HG02981 (cell line): Measurements from ENCODE around the gene PLET1.
"Not testable (repeated sequence)": the region's sequence is repeated elsewhere in the genome, so short reads cannot be mapped to it uniquely, and the experiment has no call there.

Source experiments
- ATAC-seq: cut with Tn5 transposase; IDR thresholded peaks from one replicate; pipeline ENCODE4 v1.9.1; 2021; ENCODE audit warnings: mild to moderate bottlenecking, moderate library complexity; ENCODE audit not compliant: unreplicated experiment

Gene PLET1

DNA sequence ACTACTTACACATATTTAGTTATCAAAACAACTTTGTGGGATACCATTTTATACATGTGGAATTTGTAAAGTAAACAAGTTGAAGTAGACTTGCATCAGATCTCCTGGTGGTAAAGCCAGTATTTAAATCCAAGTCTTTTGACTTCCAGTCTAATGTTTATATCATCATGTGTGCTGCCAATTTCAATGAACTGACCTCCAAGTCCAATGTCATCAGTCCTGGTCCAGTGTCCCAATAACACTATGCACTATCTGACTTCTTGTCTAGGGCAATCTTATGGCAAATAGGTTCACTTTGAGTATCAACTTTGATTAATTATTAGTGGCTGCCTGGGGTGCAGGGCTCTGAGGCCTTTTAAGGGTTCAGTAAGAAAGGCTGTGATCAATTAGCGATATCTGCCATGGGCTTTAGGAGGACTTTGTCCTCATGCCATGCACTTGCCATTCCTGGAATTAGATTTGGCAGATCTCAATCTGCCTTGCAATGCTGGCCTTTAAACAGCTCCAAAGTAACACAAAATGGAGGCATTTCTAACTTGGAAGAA lies 44.0 kb downstream of the PLET1 start:
- no peak for ATAC-seq

DNA sequence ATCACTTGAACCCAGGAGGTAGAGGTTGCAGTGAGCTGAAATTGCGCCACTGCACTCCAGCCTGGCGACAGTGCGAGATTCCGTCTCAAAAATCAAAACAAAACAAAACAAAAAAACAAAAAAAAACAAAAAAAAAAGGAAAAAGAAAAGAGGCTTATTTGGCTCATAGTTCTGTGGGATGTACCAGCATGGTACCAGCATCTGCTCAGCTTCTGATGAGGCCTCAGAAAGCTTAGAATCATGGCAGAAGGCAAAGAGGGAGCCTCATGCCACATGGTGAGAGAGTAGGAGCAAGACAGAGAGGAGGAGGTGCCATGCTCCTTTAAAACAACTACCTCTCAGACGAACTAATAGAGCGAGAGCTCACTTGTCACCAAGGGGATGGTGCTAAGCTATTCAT lies 45.0 kb downstream of the PLET1 start:
- ATAC-seq = no peak

DNA sequence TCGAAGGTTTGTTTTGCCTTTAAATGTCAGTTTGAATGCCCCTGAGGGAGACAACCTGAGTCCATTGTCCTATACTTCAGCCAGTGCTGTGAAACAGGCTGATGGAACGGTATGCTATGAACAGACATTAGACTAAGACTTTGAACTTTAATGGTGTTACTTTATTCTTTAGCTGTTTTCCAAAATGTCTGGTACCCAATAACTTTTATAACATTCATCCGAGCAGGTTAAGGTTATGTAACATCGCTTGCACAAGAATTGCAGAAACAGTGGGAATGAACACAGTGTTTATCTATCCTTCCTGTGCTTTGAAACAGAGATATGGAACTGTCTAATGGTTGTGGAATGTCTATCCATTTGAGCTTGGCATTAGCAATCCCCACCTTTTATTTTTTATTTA lies 46.9 kb downstream of the PLET1 start:
- ATAC-seq = no peak

DNA sequence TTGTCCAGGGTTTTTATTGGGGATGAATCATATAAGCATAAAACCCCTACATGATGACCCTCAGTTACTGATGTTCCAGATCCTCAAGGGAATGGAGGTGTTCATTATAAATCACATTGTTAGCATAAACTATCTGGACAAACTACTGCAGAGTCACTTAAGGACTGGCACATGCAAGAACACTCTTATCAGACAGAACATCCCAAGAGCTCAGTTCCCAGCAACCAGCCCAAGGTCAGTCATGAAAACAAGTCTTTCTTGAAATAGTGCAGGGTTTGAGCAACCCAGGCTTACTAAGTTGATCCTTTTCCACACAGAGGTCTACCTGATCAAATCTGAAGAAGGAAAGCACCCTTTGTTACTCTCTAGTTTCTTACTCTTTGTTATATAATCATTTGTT lies 48.0 kb downstream of the PLET1 start:
- no peak for ATAC-seq

DNA sequence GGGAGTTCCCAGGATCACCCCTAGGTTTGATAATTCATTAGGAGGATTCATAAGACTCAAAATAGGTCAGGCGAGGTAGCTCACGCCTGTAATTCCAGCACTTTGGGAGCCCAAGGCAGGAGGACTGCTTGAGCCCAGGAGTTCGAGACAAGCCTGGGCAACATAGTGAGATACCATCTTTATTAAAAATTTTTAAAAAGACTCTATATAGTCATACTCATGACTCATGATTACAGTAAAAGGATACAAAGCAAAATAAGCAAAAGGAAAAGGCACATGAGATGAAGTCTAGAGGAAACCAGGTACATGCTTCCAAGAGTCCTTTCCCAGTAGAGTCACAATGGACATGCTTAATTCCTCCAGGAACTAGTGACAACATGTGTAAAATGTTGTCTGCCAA lies 48.4 kb downstream of the PLET1 start:
- no peak for ATAC-seq

DNA sequence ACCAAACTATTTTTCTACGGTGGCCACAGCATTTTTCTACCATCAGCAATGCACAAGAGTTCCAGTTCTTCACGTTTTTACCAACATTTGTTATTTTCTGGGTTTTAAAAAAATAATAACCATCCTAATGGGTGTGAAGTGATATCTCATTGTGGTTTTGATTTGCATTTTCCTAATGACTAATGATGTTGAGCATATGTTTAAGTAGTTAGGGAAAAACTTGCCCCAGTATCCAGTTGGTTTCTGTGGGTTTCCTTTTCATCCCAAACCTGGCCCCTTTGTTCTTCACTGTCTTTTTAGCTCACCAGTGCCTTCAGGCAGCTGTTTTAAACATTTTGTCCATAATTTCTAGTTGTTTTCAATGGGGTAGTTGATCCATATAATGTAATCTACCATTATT lies 49.1 kb downstream of the PLET1 start:
- ATAC-seq = no peak

DNA sequence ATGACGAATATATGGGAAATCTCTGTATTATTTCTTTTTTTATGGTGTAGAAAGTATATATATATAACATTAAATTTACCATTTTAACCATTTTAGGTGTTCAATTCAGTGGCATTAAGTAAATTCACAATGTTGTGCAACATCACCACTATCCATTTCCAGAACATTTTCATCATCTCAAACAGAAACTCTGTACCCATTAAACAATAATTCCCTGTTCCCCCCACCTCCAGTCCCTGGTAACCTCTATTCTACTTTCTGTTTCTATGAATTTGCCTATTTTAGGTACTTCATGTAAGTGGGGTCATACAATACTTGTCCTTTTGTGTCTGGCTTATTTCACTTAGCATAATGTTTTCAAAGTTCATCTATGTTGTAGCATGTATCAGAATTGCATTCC lies 49.8 kb downstream of the PLET1 start:
- ATAC-seq = no peak

DNA sequence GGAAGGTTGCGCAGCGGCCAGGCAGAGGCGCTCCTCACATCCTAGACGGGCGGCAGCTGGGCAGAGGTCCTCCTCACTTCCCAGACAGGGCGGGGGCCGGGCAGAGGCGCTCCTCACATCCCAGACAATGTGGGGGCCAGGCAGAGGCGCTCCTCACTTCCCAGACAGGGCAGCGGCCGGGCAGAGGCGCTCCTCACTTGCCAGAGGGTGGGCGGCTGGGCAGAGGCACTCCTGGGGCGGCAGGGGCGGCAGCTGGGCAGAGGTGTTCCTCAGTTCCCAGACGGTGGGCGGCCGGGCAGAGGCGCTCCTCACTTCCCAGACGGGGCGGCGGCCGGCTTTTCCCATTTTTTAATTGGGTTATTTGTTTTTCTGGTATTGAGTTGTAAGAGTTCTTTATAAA lies 54.6 kb downstream of the PLET1 start:
- ATAC-seq = no peak

DNA sequence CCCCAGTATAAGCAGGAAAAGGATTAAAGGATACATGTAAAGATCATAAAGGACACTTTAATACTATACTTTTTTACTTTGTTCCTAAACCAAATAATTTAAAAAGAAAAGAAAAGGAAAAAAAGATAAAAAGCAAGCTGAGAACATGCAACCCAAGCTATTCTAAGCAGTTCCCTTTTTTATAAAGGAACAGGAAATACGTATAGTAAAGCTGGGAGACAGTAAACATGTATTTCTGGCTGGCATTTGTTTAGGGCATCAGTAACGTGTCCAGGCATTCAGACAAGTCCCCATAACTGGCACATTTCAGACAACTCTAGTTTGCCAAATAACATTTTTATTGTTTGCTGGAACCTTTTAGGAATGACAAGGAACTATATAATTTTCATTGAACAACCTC lies 60.4 kb downstream of the PLET1 start:
- ATAC-seq = no peak

DNA sequence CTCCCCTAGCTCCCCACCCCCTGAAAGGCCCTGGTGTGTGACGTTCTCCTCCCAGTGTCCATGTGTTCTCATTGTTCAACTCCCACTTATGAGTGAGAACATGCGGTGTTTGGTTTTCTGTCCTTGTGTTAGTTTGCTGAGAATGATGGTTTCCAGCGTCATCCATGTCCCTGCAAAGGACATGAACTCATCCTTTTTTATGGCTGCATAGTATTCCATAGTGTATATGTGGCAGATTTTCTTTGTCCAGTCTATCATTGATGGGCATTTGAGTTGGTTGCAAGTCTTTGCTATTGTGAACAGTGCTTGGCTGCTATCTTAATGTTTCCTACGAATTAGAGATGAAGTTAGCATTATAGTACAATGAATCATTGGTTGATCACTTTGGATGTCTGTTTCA lies 61.6 kb downstream of the PLET1 start:
- not testable (repeated sequence) for ATAC-seq
